GM12874 (cell line): ENCODE results near the gene RPL7A.

ENCODE experiments used
- CTCF ChIP-seq: IDR thresholded peaks from 2 replicates; pipeline ENCODE4 v1.5.1; 2011; ENCODE audit warnings: low read depth, mild to moderate bottlenecking, control low read depth, low read length, moderate library complexity; ENCODE audit not compliant: insufficient read depth

RPL7A gene

GRCh38 chr9:133375724-133376654 is 28.0 kb downstream of the RPL7A start, which contains the start of the genes STKLD1 and SURF4:
Gene STKLD1, plus strand, starts transcription at chr9:133376366. Its CDS starts 108 bp downstream, at chr9:133376474.
Gene SURF4, minus strand, starts transcription at chr9:133376060. Its CDS starts 91 bp downstream, at chr9:133375969.
- TF ChIP-seq CTCF: no peak

- TF ChIP-seq CTCF: no peak
These were observed 29.8 kb downstream of the RPL7A start for GRCh38 chr9:133377721-133378216.

GRCh38 chr9:133378408-133378962 is 30.5 kb downstream of the RPL7A start:
- TF ChIP-seq CTCF: no peak

GRCh38 chr9:133379153-133380086 is 31.4 kb downstream of the RPL7A start:
- no peak for TF ChIP-seq CTCF

GRCh38 chr9:133380734-133381133 is 32.7 kb downstream of the RPL7A start:
- no peak for TF ChIP-seq CTCF

GRCh38 chr9:133382507-133383141 is 34.6 kb downstream of the RPL7A start:
- no peak for TF ChIP-seq CTCF
